ENCODE measurements around the gene DARS2. TPM values are rescaled to one million over a fixed set of nuclear protein-coding genes. Genes with fewer than 3 reads are reported as not detected.

The DARS2 gene
- total RNA-seq, 1 donor from 2014 or later: 14.7 TPM

- DNase-seq (ENCODE audit: low spot score): no peak
Observed at GRCh38 chr1:173886746-173887611, 62.5 kb downstream of the DARS2 start.

- DNase-seq (ENCODE audit: low spot score): no peak
Observed at GRCh38 chr1:173887627-173888026, 63.2 kb downstream of the DARS2 start.

GRCh38 chr1:173888749-173889148 lies 64.3 kb downstream of the DARS2 start:
- no peak for DNase-seq (ENCODE audit: low spot score)

- DNase-seq (ENCODE audit: low spot score): no peak
Observed at GRCh38 chr1:173889885-173890284, 65.4 kb downstream of the DARS2 start.

- DNase-seq (ENCODE audit: low spot score): no peak
Observed at GRCh38 chr1:173893611-173894010, 69.1 kb downstream of the DARS2 start.

GRCh38 chr1:173894189-173894588 lies 69.7 kb downstream of the DARS2 start:
- no peak for DNase-seq (ENCODE audit: low spot score)

- no peak for DNase-seq (ENCODE audit: low spot score)
Observed at GRCh38 chr1:173900427-173900826, 76.0 kb downstream of the DARS2 start.

- no peak for DNase-seq (ENCODE audit: low spot score)
Observed at GRCh38 chr1:173900992-173901391, 76.5 kb downstream of the DARS2 start.

- DNase-seq (ENCODE audit: low spot score): no peak
Observed at GRCh38 chr1:173903827-173904531, 79.5 kb downstream of the DARS2 start.

Other genes with a start within 250 kb of the DARS2 start
- gene SLC9C2, start 221.6 kb upstream of the DARS2 start, total RNA-seq: 0.16 TPM
- not detected for gene TEX50, start 189.3 kb upstream of the DARS2 start, total RNA-seq
- 0.29 TPM for gene ANKRD45, start 154.8 kb upstream of the DARS2 start, total RNA-seq
- gene KLHL20, start 109.7 kb upstream of the DARS2 start, total RNA-seq: 33.0 TPM
- gene CENPL, start 210 bp downstream of the DARS2 start, total RNA-seq: 8.4 TPM
- 223 TPM for gene GAS5, start 43.3 kb downstream of the DARS2 start, total RNA-seq
- gene ZBTB37, start 43.7 kb downstream of the DARS2 start, total RNA-seq: 14.5 TPM
- not detected for gene SERPINC1, start 92.7 kb downstream of the DARS2 start, total RNA-seq
- 37.0 TPM for gene RC3H1, start 197.7 kb downstream of the DARS2 start, total RNA-seq